ENCODE measurements around the gene TARBP2. TPM values are rescaled to one million over a fixed set of nuclear protein-coding genes. Genes with fewer than 3 reads are reported as not detected.

Gene TARBP2
- total RNA-seq, 4 donors from 2014 or later: 12.1 to 19.6 (median 17.4) TPM

DNA sequence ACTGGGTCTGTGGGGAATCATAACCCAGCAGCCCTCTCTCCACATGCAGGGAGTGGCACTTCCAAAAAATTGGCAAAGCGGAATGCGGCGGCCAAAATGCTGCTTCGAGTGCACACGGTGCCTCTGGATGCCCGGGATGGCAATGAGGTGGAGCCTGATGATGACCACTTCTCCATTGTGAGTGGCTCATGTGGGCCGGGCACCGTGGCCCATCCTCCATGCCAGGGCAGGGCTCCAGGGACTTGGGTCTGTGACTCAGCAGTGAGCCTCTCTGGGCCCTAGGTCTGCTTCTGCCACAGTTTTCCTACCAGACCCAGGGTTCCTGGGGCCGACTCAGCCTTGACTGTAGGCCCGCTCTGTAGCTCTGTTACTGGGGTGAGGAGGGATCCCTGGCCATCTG lies 4.0 kb downstream of the TARBP2 start:
- peaks cover 0 to 35% (median 13%) of the 10 kb centered on the region in 3 donors for H3K4me1 ChIP-seq

DNA sequence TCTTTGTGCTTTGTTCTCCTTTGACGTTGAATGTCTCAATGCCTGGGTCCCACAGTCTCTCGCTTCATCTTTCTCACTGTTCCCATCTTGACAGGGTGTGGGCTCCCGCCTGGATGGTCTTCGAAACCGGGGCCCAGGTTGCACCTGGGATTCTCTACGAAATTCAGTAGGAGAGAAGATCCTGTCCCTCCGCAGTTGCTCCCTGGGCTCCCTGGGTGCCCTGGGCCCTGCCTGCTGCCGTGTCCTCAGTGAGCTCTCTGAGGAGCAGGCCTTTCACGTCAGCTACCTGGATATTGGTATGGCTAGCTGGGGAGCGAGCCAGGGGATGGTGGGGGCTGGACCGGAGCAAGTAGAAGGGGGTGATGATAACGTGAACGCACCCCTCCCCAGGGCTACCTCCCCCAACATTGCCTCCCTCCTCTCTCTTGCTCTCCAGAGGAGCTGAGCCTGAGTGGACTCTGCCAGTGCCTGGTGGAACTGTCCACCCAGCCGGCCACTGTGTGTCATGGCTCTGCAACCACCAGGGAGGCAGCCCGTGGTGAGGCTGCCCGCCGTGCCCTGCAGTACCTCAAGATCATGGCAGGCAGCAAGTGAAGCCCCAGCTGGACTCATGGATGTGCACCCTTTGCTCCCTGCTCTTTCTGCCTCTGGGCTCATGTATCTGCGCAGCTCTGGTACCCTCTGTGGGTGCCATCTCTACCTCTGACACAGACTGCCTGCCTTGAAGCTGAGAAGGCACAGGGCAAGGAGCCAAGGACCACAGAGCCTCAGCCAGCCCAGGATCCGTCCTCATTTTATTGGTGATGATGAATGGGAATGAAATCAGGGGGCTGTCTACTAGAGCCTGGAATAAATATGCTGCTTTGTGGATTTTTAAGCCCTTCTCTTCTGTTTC lies 4.7 kb downstream of the TARBP2 start:
- 80% methylated on average over 2 of the region's 19 CpGs; no CpG with 5 or more reads in 1 of the 2 donors for WGBS, 2 donors (ENCODE audit: low coverage in 1 of 2)
- peak overlapping the region in 3 of 4 donors; percentile 41 to 49 (median 45) for H3K27ac ChIP-seq
- no peak for TF ChIP-seq EP300 (IDR thresholded peaks at IDR 0.05)
- TF ChIP-seq, protein P1, sequence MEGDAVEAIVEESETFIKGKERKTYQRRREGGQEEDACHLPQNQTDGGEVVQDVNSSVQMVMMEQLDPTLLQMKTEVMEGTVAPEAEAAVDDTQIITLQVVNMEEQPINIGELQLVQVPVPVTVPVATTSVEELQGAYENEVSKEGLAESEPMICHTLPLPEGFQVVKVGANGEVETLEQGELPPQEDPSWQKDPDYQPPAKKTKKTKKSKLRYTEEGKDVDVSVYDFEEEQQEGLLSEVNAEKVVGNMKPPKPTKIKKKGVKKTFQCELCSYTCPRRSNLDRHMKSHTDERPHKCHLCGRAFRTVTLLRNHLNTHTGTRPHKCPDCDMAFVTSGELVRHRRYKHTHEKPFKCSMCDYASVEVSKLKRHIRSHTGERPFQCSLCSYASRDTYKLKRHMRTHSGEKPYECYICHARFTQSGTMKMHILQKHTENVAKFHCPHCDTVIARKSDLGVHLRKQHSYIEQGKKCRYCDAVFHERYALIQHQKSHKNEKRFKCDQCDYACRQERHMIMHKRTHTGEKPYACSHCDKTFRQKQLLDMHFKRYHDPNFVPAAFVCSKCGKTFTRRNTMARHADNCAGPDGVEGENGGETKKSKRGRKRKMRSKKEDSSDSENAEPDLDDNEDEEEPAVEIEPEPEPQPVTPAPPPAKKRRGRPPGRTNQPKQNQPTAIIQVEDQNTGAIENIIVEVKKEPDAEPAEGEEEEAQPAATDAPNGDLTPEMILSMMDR (IDR thresholded peaks at IDR 0.05): no peak
- TF ChIP-seq POLR2A (IDR thresholded peaks at IDR 0.05): no peak
- no peak for TF ChIP-seq POLR2AphosphoS5 (IDR thresholded peaks at IDR 0.05)

More for the DNA sequence above, 4.0 kb downstream of the TARBP2 start:
- H3K9me3 ChIP-seq: no peaks in the 10 kb centered on the region
- no peak overlapping the region for H3K4me3 ChIP-seq
- 50% methylated on average over 2 of the region's 10 CpGs; no CpG with 5 or more reads in 1 of the 2 donors for WGBS, 2 donors (ENCODE audit: low coverage in 1 of 2)
- TF ChIP-seq, protein P1 (IDR thresholded peaks at IDR 0.05): no peak
- TF ChIP-seq POLR2A (IDR thresholded peaks at IDR 0.05) (no peak), EP300 (IDR thresholded peaks at IDR 0.05) (no peak), POLR2AphosphoS5 (IDR thresholded peaks at IDR 0.05) (no peak)
- H3K36me3 ChIP-seq: peaks cover 0 to 53% of the 10 kb centered on the region in 2 donors
- no peaks in the 10 kb centered on the region for H3K27me3 ChIP-seq
- peak overlapping the region in 3 of 4 donors; percentile 41 to 49 (median 45) for H3K27ac ChIP-seq
- no peak for ATAC-seq

DNA sequence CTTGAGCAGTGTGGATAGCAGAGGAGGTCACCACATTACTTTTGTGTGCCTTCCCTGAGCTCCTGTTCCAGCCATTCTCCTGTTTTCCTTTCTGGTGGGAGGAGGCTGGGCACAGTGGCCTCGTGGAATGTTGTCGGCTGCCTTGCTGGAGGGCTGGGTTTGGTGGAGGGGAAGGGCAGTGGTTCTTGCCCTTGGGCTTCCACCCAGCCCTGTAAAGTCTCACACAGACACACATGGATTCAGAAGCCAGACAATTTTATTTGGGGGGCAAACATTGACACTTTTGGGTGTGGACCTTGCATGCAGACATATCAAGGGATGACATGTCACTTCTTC lies 5.3 kb downstream of the TARBP2 start:
- Histone ChIP-seq H3K4me1 (peaks cover 0 to 31% (median 13%) of the 10 kb centered on the region in 3 donors), H3K36me3 (peaks cover 0 to 66% of the 10 kb centered on the region in 2 donors), H3K4me3 (no peak overlapping the region), H3K9me3 (no peaks in the 10 kb centered on the region), H3K27me3 (no peaks in the 10 kb centered on the region), H3K27ac (no peak overlapping the region)
- TF ChIP-seq, protein P1 (IDR thresholded peaks at IDR 0.05): no peak
- no peak for TF ChIP-seq POLR2AphosphoS5 (IDR thresholded peaks at IDR 0.05)
- TF ChIP-seq EP300 (IDR thresholded peaks at IDR 0.05): no peak
- 8% methylated on average over 2 of the region's 2 CpGs; no CpG with 5 or more reads in 1 of the 2 donors for WGBS, 2 donors (ENCODE audit: low coverage in 1 of 2)
- ATAC-seq: no peak

More for the DNA sequence above, 4.7 kb downstream of the TARBP2 start:
- Histone ChIP-seq H3K36me3 (peaks cover 0 to 60% of the 10 kb centered on the region in 2 donors), H3K9me3 (no peaks in the 10 kb centered on the region), H3K27me3 (no peaks in the 10 kb centered on the region), H3K4me1 (peaks cover 0 to 32% (median 13%) of the 10 kb centered on the region in 3 donors), H3K4me3 (no peak overlapping the region)
- ATAC-seq: no peak

DNA sequence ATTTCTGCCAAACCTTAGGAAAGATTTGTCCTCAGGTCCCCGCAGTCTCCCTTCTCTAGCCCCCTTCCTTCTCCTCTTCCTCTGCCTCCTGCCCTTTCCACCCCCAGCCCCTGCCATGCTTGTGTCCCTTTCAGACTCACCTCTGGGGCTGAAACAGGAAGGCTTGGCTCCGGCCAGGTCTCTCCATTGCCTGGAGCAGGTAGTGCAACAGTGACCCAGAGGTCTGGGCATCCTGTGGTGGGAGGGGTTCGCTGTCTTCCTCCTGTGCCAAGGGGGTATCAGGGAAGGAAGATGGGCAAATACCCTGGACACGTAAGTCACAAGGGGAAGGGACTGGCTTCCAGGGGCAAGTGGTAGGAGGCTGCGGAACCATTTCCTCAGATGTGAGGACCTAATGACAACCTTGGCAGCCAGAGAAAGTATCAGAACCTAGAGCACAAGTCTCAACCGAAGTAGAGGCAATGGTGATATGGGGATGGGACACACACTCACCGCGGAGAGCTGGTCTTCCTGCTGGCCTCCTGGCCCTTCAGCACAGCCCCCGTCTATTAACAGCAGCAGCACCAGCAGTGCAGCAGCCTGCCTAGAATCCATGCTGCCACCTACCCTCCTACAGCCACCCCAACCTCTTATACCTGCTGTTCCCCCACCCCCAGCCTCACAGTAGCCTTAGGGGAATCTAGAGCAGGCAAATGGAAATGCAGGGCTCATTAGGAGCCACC lies 6.0 kb downstream of the TARBP2 start, which contains the start of gene NPFF:
TSS of gene NPFF (minus strand) at position 604 of the 722 bp plus-strand sequence. CDS start at position 594, 10 bp downstream.
- H3K9me3 ChIP-seq: no peaks in the 10 kb centered on the region
- H3K4me1 ChIP-seq: peaks cover 0 to 25% (median 8%) of the 10 kb centered on the region in 3 donors
- ATAC-seq: no peak
- no peak within 1 kb of the TSS for H3K4me3 ChIP-seq
- no peaks in the 10 kb centered on the region for H3K27me3 ChIP-seq
- H3K36me3 ChIP-seq: peaks cover 0 to 73% of the 10 kb centered on the region in 2 donors
- H3K27ac ChIP-seq: peak within 1 kb of the TSS in 2 of 4 donors; percentile 21 to 41
- 70 to 77% methylated on average over 2 of the region's 9 CpGs for WGBS, 2 donors (ENCODE audit: low coverage in 1 of 2)
- no peak for TF ChIP-seq POLR2AphosphoS5 (IDR thresholded peaks at IDR 0.05)
- no peak for TF ChIP-seq EP300 (IDR thresholded peaks at IDR 0.05)
- no peak for TF ChIP-seq POLR2A (IDR thresholded peaks at IDR 0.05)
- TF ChIP-seq, protein P1 (IDR thresholded peaks at IDR 0.05): no peak

Measured in gastroesophageal sphincter (tissue), 4 donors.